IMR-90 (cell line): Measurements from ENCODE around the gene S100A4. TPM values are rescaled to one million over a fixed set of nuclear protein-coding genes. Genes with fewer than 3 reads are reported as not detected.
"Not testable (repeated sequence)": the region's sequence is repeated elsewhere in the genome, so short reads cannot be mapped to it uniquely, and the experiment has no call there.

ENCODE experiments used
- ATAC-seq: fragments of 200-7000 bp; cut with Tn5 transposase; 2 replicates; pipeline ENCODE4 v1.9.1; 2020; ENCODE audit warnings: low read depth, mild to moderate bottlenecking, moderate library complexity
- BruUV-seq: library from RNA; stranded (reverse); fragments of 400-500 nt; replicated peaks from 2 replicates; lab custom pipeline; 2021; lab: Mats Ljungman, UMichigan
- CTCF ChIA-PET: fragments of 300-600 bp; formaldehyde crosslinking; extraction: SDS; loops from one replicate; lab custom pipeline; 2021; ENCODE audit warnings: antibody characterized with exemption; lab: Yijun Ruan, JAX
- POLR2A ChIA-PET: fragments of 300-600 bp; sonication (Branson Sonifier 250); formaldehyde crosslinking; loops from one replicate; lab custom pipeline; 2022; ENCODE audit warnings: antibody characterized with exemption; ENCODE audit not compliant: unreplicated experiment; lab: Charles Lee
- DNase-seq: peaks from one replicate; pipeline ENCODE4 v3.0.0; 2013
- H2AFZ ChIP-seq: replicated peaks from 2 replicates; pipeline ENCODE3; 2013; ENCODE audit warnings: low read length, mild to moderate bottlenecking; ENCODE audit not compliant: poor library complexity
- H2AK5ac ChIP-seq: 2 replicates; pipeline ENCODE4 v1.6.1; 2013; ENCODE audit warnings: low read depth, low read length, inconsistent platforms
- H2AK9ac ChIP-seq: replicated peaks from 2 replicates; pipeline ENCODE3; 2013; ENCODE audit warnings: mild to moderate bottlenecking, low read depth, low read length, moderate library complexity; ENCODE audit not compliant: poor library complexity
- H2BK120ac ChIP-seq: 2 replicates; pipeline ENCODE4 v1.6.1; 2013; ENCODE audit warnings: low read depth, low read length, inconsistent platforms
- H2BK15ac ChIP-seq: 3 replicates; pipeline ENCODE4 v1.6.1; 2013; ENCODE audit warnings: low read depth, low read length, inconsistent platforms
- H2BK20ac ChIP-seq: 2 replicates; pipeline ENCODE4 v1.6.1; 2013; ENCODE audit warnings: low read depth, mild to moderate bottlenecking, inconsistent platforms, low read length, moderate library complexity
- H2BK5ac ChIP-seq: 2 replicates; pipeline ENCODE4 v1.6.1; 2013; ENCODE audit warnings: mild to moderate bottlenecking, low read depth, low read length, inconsistent platforms; ENCODE audit not compliant: poor library complexity, severe bottlenecking
- H3K14ac ChIP-seq: replicated peaks from 2 replicates; pipeline ENCODE4 v1.6.1; 2013; ENCODE audit warnings: low read depth, low read length, inconsistent platforms
- H3K18ac ChIP-seq: 2 replicates; pipeline ENCODE4 v1.6.1; 2013; ENCODE audit warnings: low read depth, low read length, control low read depth
- H3K23ac ChIP-seq: 2 replicates; pipeline ENCODE4 v1.6.1; 2013; ENCODE audit warnings: low read depth, low read length, inconsistent platforms
- H3K27ac ChIP-seq: 2 replicates; pipeline ENCODE4 v1.5.1; 2013; ENCODE audit warnings: mild to moderate bottlenecking, control low read depth, low read length; ENCODE audit not compliant: insufficient read depth
- H3K27me3 ChIP-seq: 2 replicates; pipeline ENCODE4 v1.6.1; 2013; ENCODE audit warnings: low read length; ENCODE audit not compliant: control insufficient read depth, insufficient read depth
- H3K36me3 ChIP-seq: 2 replicates; pipeline ENCODE4 v1.6.1; 2013; ENCODE audit warnings: low read length, mixed read lengths; ENCODE audit not compliant: control insufficient read depth, insufficient read depth
- H3K4ac ChIP-seq: 2 replicates; pipeline ENCODE4 v1.6.1; 2013; ENCODE audit warnings: low read depth, low read length, inconsistent platforms
- H3K4me1 ChIP-seq: 2 replicates; pipeline ENCODE4 v1.6.1; 2013; ENCODE audit warnings: low read length, mixed read lengths; ENCODE audit not compliant: control insufficient read depth, insufficient read depth
- H3K4me2 ChIP-seq: 2 replicates; pipeline ENCODE4 v1.6.1; 2013; ENCODE audit warnings: low read depth, mild to moderate bottlenecking, control low read depth, low read length, moderate library complexity
- H3K4me3 ChIP-seq: 2 replicates; pipeline ENCODE4 v1.5.1; 2013; ENCODE audit warnings: low read depth, mild to moderate bottlenecking, control low read depth, low read length, moderate library complexity; ENCODE audit not compliant: insufficient read depth
- H3K56ac ChIP-seq: 2 replicates; pipeline ENCODE4 v1.6.1; 2013; ENCODE audit warnings: low read length, inconsistent platforms; ENCODE audit not compliant: insufficient read depth; ENCODE audit errors: extremely low read depth
- H3K79me1 ChIP-seq, 2 experiments: 2 replicates each; pipeline ENCODE4 v1.6.1; 2013; ENCODE audit warnings: low read length in 2 of 2, inconsistent platforms in 1 of 2, low read depth in 1 of 2
- H3K9ac ChIP-seq: 2 replicates; pipeline ENCODE4 v1.6.1; 2013; ENCODE audit warnings: low read depth, low read length, control low read depth
- H3K9me1 ChIP-seq: 2 replicates; pipeline ENCODE4 v1.6.1; 2013; ENCODE audit warnings: low read length, inconsistent platforms; ENCODE audit not compliant: insufficient read depth
- H3K9me3 ChIP-seq: 2 replicates; pipeline ENCODE4 v1.6.1; 2013; ENCODE audit warnings: low read length; ENCODE audit not compliant: control insufficient read depth, insufficient read depth
- H4K20me1 ChIP-seq: 2 replicates; pipeline ENCODE4 v1.6.1; 2013; ENCODE audit warnings: low read length, inconsistent platforms; ENCODE audit not compliant: insufficient read depth
- H4K5ac ChIP-seq: 2 replicates; pipeline ENCODE4 v1.6.1; 2013; ENCODE audit warnings: mild to moderate bottlenecking, low read depth, low read length, control low read depth
- H4K8ac ChIP-seq, 2 experiments: 2 replicates each; pipeline ENCODE4 v1.6.1; 2013; ENCODE audit warnings: low read depth in 2 of 2, low read length in 2 of 2, control low read depth in 1 of 2, inconsistent platforms in 1 of 2
- H4K91ac ChIP-seq: 2 replicates; pipeline ENCODE4 v1.6.1; 2013; ENCODE audit warnings: low read depth, low read length, inconsistent platforms; ENCODE audit not compliant: insufficient read depth
- WGBS, 2 experiments: methylation state at CpG; one replicate each; pipeline versions ENCODE4 v1.1.5 to v1.1.7; 2013; ENCODE audit warnings: missing lambda C conversion rate in 2 of 2; ENCODE audit not compliant: insufficient read length in 1 of 2; ENCODE audit errors: extremely low coverage in 2 of 2; 5-methylcytosine and 5-hydroxymethylcytosine counted together
- dilution Hi-C: fragments of 300-500 bp; cut with HindIII; formaldehyde crosslinking; loops from one replicate; pipeline ENCODE4 v1.14.3; 2018; ENCODE audit warnings: low sequenced_read_pairs; ENCODE audit not compliant: unreplicated experiment
- in situ Hi-C: fragments of 300-500 bp; cut with MboI; formaldehyde crosslinking; loops from 3 replicates; pipeline ENCODE4 v1.14.3; 2019; ENCODE audit warnings: low sequenced_read_pairs, inconsistent platforms, mixed read lengths
- intact Hi-C: fragments of 100-400 bp; cut with micrococcal nuclease; formaldehyde crosslinking; loops from 2 replicates; pipeline ENCODE4 v1.10.0; 2022
- polyA plus RNA-seq, 3 experiments: library from polyadenylated mRNA; depleted of rRNA; stranded (reverse); fragments of >200 nt; gene quantifications; 2 replicates each; pipeline ENCODE4 v1.2.3, GENCODE V29; 2012; ENCODE audit warnings: low replicate concordance in 1 of 3
- total RNA-seq: library from RNA; depleted of rRNA; stranded (reverse); fragments of >200 nt; gene quantifications from 2 replicates; pipeline ENCODE4 v1.2.3, GENCODE V29; 2012

The S100A4 gene
- total and polyA plus RNA-seq, 2 of the 4 experiments (the other 2 are of a cell fraction), result 5.6 to 16.6 TPM

DNA sequence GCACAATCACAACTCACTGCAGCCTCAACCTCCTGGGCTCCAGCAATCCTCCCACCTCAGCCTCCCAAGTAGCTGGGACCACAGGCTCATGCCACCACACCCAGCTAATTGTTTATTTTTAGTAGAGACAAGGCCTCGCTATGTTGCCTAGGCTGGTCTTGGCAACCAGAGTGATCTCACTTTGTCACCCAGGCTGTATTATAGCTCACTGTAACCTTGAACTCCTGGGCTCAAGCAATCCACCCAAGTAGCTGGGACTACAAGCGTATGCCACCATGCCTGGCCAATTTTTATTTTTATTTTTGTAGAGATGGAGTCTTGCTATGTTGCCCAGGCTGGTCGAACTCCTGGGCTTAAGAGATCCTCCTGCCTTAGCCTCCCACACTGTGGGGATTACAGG, 16.4 kb upstream of the S100A4 start:
- dilution Hi-C loops, H3K4me3 ChIP-seq, H3K36me3 ChIP-seq, H3K9ac ChIP-seq, H3K27ac ChIP-seq, H4K8ac ChIP-seq, H2BK20ac ChIP-seq, H3K4ac ChIP-seq, ATAC-seq, H3K23ac ChIP-seq, H3K18ac ChIP-seq, H2AK9ac ChIP-seq, H4K20me1 ChIP-seq, H3K14ac ChIP-seq, H2AK5ac ChIP-seq, H3K9me3 ChIP-seq, intact Hi-C loops, H2BK15ac ChIP-seq, H2BK5ac ChIP-seq, CTCF ChIA-PET, H3K4me2 ChIP-seq, H3K56ac ChIP-seq, DNase-seq, H4K91ac ChIP-seq, H2BK120ac ChIP-seq, POLR2A ChIA-PET, BruUV-seq, H4K5ac ChIP-seq, H3K27me3 ChIP-seq, H2AFZ ChIP-seq: not testable (repeated sequence)
- H3K79me1 ChIP-seq, result peaks cover 4 to 30% of the 10 kb centered on the region in 2 experiments; a peak in 3 of 4 replicates
- peaks cover 15% of the 10 kb centered on the region for H3K9me1 ChIP-seq
- peaks cover 17% of the 10 kb centered on the region for H3K4me1 ChIP-seq
- in situ Hi-C loops, result loop anchor here (10.0 kb wide), 1 partner anchor 47 kb away; no protein-coding TSS in a partner anchor
- no CpG with 5 or more reads among the region's 3 CpGs for WGBS, 2 experiments
